GM12873 (cell line): ENCODE data around the gene LUZP2.

Source experiments
- TF ChIP-seq, protein P1 (sequence below): IDR thresholded peaks from 2 replicates; pipeline ENCODE4 v1.5.1; 2012; ENCODE audit warnings: low read depth, mild to moderate bottlenecking, moderate library complexity, low read length, control low read depth; ENCODE audit not compliant: insufficient read depth; ENCODE audit errors: missing control alignments

Gene LUZP2

GRCh38 chr11:24515632-24516031 is 18.8 kb downstream of the LUZP2 start:
- TF ChIP-seq, protein P1, sequence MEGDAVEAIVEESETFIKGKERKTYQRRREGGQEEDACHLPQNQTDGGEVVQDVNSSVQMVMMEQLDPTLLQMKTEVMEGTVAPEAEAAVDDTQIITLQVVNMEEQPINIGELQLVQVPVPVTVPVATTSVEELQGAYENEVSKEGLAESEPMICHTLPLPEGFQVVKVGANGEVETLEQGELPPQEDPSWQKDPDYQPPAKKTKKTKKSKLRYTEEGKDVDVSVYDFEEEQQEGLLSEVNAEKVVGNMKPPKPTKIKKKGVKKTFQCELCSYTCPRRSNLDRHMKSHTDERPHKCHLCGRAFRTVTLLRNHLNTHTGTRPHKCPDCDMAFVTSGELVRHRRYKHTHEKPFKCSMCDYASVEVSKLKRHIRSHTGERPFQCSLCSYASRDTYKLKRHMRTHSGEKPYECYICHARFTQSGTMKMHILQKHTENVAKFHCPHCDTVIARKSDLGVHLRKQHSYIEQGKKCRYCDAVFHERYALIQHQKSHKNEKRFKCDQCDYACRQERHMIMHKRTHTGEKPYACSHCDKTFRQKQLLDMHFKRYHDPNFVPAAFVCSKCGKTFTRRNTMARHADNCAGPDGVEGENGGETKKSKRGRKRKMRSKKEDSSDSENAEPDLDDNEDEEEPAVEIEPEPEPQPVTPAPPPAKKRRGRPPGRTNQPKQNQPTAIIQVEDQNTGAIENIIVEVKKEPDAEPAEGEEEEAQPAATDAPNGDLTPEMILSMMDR, result no peak

DNA sequence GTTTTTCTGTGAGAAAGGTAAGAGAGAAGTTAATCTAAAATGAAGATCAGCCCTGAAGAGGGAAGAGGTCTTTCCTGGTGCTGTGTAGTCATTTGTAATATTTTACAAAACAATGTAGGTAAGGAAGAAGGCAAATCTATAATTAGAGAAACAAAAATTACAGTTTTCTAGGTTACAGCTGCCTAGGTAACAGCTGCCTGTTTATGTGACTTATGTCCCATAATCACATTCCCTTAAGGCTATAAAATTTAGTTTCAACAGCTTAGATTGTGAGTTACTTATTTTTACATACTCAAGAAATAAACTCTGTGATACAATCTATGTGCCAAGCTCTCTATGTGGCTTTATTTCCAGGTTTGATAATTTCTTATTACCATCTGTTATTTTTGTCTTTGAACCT is 19.8 kb downstream of the LUZP2 start:
- TF ChIP-seq, protein P1, result no peak

- TF ChIP-seq, protein P1, result no peak
Observed at GRCh38 chr11:24521601-24522000, 24.7 kb downstream of the LUZP2 start.

DNA sequence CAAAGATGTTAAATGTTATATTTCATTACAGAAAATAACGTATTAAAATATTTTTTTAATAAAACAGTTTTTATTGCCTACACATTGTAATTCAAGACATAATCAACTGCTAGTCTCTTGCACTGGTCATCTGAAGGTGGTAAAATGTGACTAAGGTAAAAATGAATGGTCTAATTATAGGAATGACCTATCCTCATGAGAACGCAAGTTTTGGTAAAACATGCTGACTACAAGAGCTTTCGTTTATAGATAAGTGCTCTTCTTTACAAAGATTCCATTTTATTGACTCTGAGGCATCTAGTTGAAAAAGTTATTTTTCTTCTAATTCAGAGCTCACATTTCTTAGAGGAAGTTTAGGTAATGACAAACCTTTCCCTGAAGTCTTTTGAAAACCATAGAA is 27.3 kb downstream of the LUZP2 start:
- TF ChIP-seq, protein P1, result no peak

DNA sequence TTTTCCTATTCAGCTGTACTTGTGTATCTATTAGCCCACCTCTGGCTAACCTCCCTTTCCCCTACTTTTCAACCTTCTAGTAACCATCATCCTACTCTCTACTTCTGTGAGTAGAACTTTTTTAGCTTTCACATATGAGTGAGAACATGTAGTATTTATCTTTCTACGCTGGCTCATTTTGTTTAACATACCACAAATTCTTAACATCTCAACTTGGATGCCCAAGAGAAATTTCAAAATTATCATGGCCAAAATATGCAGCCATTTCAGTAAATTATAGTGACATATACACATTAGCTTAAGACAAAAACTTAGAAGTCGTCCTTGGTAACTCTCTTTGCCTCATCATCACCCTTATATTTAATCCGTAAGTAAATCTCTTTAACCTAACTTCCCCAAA is 34.7 kb downstream of the LUZP2 start:
- TF ChIP-seq, protein P1, result no peak

DNA sequence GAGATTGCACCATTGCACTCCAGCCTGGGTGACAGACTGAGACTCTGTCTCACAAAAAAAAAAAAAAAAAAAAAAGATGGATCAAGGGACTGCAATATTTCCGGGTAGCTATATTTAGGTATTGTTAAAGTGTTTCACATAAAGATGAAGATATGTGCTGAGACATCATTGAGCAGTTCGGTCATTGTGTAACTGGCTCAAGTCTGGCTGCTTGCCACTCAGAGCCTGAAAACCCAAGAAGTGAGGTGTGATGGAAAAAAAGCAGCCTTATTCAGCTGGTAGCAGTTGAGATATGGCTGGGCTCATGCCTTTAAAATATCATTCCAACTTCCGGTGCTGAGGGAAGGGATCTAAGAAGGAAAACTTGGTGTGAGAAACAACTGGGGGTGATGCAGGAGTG is 46.9 kb downstream of the LUZP2 start:
- TF ChIP-seq, protein P1, result no peak

GRCh38 chr11:24556693-24557092 is 59.8 kb downstream of the LUZP2 start:
- TF ChIP-seq, protein P1, result no peak
